ENCODE results near the gene OPRM1. TPM values are rescaled to one million over a fixed set of nuclear protein-coding genes. Genes with fewer than 3 reads are reported as not detected.

Gene OPRM1
- total and polyA plus RNA-seq, 2 of the 8 experiments (the other 6 are each of a cell fraction or from before 2014, with no cell fraction given), result not detected

DNA sequence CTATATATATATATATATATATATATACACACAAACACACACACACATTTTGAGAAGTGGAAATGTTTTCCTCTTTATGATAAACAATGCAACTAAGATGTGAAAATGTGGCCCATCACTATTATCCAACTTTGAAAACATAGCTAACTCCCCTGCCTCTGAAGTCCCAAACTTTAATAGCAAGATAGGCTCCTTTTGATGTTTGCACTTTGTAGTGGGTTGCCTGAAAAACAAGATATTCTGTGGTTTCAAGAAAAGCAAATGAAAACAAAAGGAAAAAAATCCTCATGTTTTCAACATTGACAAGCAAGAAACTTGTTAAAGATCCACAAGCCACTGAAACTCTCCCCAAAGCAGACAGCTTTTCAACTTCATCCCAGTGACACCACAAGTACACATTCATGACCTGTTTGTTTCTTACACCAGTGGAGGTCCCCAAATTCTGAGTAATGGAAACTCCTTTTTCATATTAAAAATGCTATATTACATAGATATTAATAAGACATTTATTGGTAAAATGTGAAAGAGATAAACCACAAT is 227.6 kb downstream of the OPRM1 start:
- no peak overlapping the region for H4K91ac ChIP-seq (replicated peaks; ENCODE audit: insufficient read length, low read length)
- no peak overlapping the region for H2BK15ac ChIP-seq (ENCODE audit: low read length)
- H2BK12ac ChIP-seq (ENCODE audit: low read depth, low read length), result no peak overlapping the region
- no peak overlapping the region for H3K23ac ChIP-seq (ENCODE audit: insufficient read length)
- H3K18ac ChIP-seq (ENCODE audit: extremely low read depth, low read length), result no peak overlapping the region
- no peak overlapping the region for H4K5ac ChIP-seq (ENCODE audit: insufficient read length, low read depth, low read length)
- H3K14ac ChIP-seq (ENCODE audit: insufficient read length), result no peak overlapping the region
- no peaks in the 10 kb centered on the region for H3K36me3 ChIP-seq (ENCODE audit: control insufficient read depth in 2 of 4, insufficient read depth in 4 of 4, low read length in 3 of 4)
- H3K4me1 ChIP-seq (replicated peaks in 1 of 4; ENCODE audit: control insufficient read depth in 3 of 4, insufficient read depth in 4 of 4, low read length in 3 of 4), result no peaks in the 10 kb centered on the region
- H4K20me1 ChIP-seq (replicated peaks in 1 of 2; ENCODE audit: control insufficient read depth in 1 of 2, insufficient read depth in 2 of 2, low read length in 2 of 2), result no peaks in the 10 kb centered on the region
- no peak overlapping the region for H3K9ac ChIP-seq (replicated peaks in 1 of 4; ENCODE audit: extremely low read depth in 1 of 4, low read depth in 3 of 4, low read length in 3 of 4)
- no peaks in the 10 kb centered on the region for H3K23me2 ChIP-seq (ENCODE audit: low read depth, low read length)
- no peak overlapping the region for H3K4me2 ChIP-seq (ENCODE audit: insufficient read depth in 1 of 2, low read depth in 2 of 2, low read length in 2 of 2)
- CTCF ChIA-PET (ENCODE audit: partially characterized antibody), result interaction anchor here (1.0 to 1.6 kb wide), 5 partner anchors 9 to 112 kb away, joined by 3 to 5 read pairs (median 3); no protein-coding TSS in a partner anchor
- H2AK5ac ChIP-seq (ENCODE audit: low read depth, low read length), result no peak overlapping the region
- FAIRE-seq (no peak), DNase-seq (ENCODE audit: low read depth in 1 of 2, low spot score in 2 of 2) (no peak)
- no peak overlapping the region for H2BK5ac ChIP-seq (ENCODE audit: low read depth, low read length)
- no peak overlapping the region for H3K4me3 ChIP-seq (ENCODE audit: extremely low read depth in 1 of 4, insufficient read depth in 2 of 4, low read depth in 3 of 4, low read length in 4 of 4)
- no peak overlapping the region for H2BK120ac ChIP-seq (replicated peaks; ENCODE audit: low read depth, low read length)
- no peak overlapping the region for H4K8ac ChIP-seq (ENCODE audit: extremely low read depth, insufficient read depth, low read length)
- POLR2A ChIA-PET (ENCODE audit: partially characterized antibody), result no interaction called here
- no peaks in the 10 kb centered on the region for H3K27me3 ChIP-seq (replicated peaks in 1 of 4; ENCODE audit: control insufficient read depth in 3 of 4, extremely low read depth in 1 of 4, insufficient read depth in 3 of 4, low read length in 3 of 4)
- no peak overlapping the region for H2AFZ ChIP-seq (ENCODE audit: low read length)
- no peaks in the 10 kb centered on the region for H3K79me1 ChIP-seq (ENCODE audit: low read depth, low read length)
- no peak overlapping the region for H3K27ac ChIP-seq (ENCODE audit: low read depth, low read length)
- H3K9me3 ChIP-seq (ENCODE audit: insufficient read depth in 2 of 2, low read depth in 1 of 2, low read length in 1 of 2), result peaks cover 0 to 3% of the 10 kb centered on the region in 2 experiments; a peak in 1 of 4 replicates
- no peaks in the 10 kb centered on the region for H3K79me2 ChIP-seq (ENCODE audit: control insufficient read depth in 1 of 2, insufficient read depth in 2 of 2, low read length in 2 of 2)
- H3K56ac ChIP-seq (replicated peaks; ENCODE audit: insufficient read length, low read depth, low read length), result no peak overlapping the region
- H2BK20ac ChIP-seq (ENCODE audit: low read length), result no peak overlapping the region
- H3K4ac ChIP-seq (replicated peaks; ENCODE audit: insufficient read length, low read depth, low read length), result no peak overlapping the region
- TF ChIP-seq KDM1A (IDR thresholded peaks at IDR 0.05; ENCODE audit: borderline replicate concordance, low read length) (no peak), NRF1 (IDR thresholded peaks at IDR 0.05; ENCODE audit: low read depth, low read length) (no peak), SAP30 (IDR thresholded peaks at IDR 0.05; ENCODE audit: insufficient read depth, insufficient replicate concordance, low read length) (no peak), TBP (IDR thresholded peaks at IDR 0.05; ENCODE audit: low read depth, low read length) (no peak), TAF1 (IDR thresholded peaks at IDR 0.05; ENCODE audit: low read depth, low read length) (no peak), CEBPB (IDR thresholded peaks at IDR 0.05; ENCODE audit: low read depth, low read length) (no peak), MAFK (IDR thresholded peaks at IDR 0.05; ENCODE audit: low read depth, low read length) (no peak), KDM5A (IDR thresholded peaks at IDR 0.05; ENCODE audit: low read length) (no peak), SRF (IDR thresholded peaks at IDR 0.05; ENCODE audit: low read depth, low read length) (no peak), ASH2L (IDR thresholded peaks at IDR 0.05; ENCODE audit: low read length) (no peak), TCF12 (IDR thresholded peaks at IDR 0.05; ENCODE audit: low read depth, low read length) (no peak)
- TF ChIP-seq, protein P1, sequence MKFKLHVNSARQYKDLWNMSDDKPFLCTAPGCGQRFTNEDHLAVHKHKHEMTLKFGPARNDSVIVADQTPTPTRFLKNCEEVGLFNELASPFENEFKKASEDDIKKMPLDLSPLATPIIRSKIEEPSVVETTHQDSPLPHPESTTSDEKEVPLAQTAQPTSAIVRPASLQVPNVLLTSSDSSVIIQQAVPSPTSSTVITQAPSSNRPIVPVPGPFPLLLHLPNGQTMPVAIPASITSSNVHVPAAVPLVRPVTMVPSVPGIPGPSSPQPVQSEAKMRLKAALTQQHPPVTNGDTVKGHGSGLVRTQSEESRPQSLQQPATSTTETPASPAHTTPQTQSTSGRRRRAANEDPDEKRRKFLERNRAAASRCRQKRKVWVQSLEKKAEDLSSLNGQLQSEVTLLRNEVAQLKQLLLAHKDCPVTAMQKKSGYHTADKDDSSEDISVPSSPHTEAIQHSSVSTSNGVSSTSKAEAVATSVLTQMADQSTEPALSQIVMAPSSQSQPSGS (IDR thresholded peaks at IDR 0.05; ENCODE audit: low read length), result no peak

Data from H1 (cell line).